ENCODE measurements around the gene PPM1L. TPM values are rescaled to one million over a fixed set of nuclear protein-coding genes. Genes with fewer than 3 reads are reported as not detected.

Gene PPM1L
- total RNA-seq, 1 experiment from 2014 or later, result 7.3 TPM

GRCh38 chr3:161026612-161027510 is 270.8 kb downstream of the PPM1L start:
- no peak overlapping the region for H4K5ac ChIP-seq (ENCODE audit: insufficient read length, low read depth, low read length)
- no peak overlapping the region for H2BK12ac ChIP-seq (ENCODE audit: insufficient read length, low read depth, low read length)
- H2BK120ac ChIP-seq (ENCODE audit: low read depth, low read length, poor library complexity, severe bottlenecking), result no peak overlapping the region
- no peak overlapping the region for H3K9ac ChIP-seq (ENCODE audit: extremely low read depth, insufficient read length, low read length)
- H2BK15ac ChIP-seq (ENCODE audit: low read depth, low read length), result no peak overlapping the region
- no peaks in the 10 kb centered on the region for H3K23me2 ChIP-seq (ENCODE audit: insufficient read length, low read depth, low read length, poor library complexity, severe bottlenecking)
- no peaks in the 10 kb centered on the region for H3K4me1 ChIP-seq (ENCODE audit: insufficient read depth, low read length)
- no peak overlapping the region for H4K8ac ChIP-seq (replicated peaks; ENCODE audit: insufficient read length, low read depth, low read length)
- no peaks in the 10 kb centered on the region for H3K9me3 ChIP-seq (ENCODE audit: control insufficient read depth, low read depth, low read length)
- no peaks in the 10 kb centered on the region for H3K27me3 ChIP-seq (ENCODE audit: insufficient read depth, low read length)
- H3K18ac ChIP-seq (ENCODE audit: insufficient read length, low read depth, low read length), result no peak overlapping the region
- H3K23ac ChIP-seq (ENCODE audit: insufficient read length, low read depth, low read length), result no peak overlapping the region
- H2BK5ac ChIP-seq (ENCODE audit: insufficient read length, low read length), result no peak overlapping the region
- no peak overlapping the region for H2BK20ac ChIP-seq (ENCODE audit: low read depth, low read length, poor library complexity, severe bottlenecking)
- H2AK5ac ChIP-seq (ENCODE audit: insufficient read length, low read length), result no peak overlapping the region
- H2AFZ ChIP-seq (ENCODE audit: low read length), result no peak overlapping the region
- H3K4me2 ChIP-seq (ENCODE audit: insufficient read depth, insufficient read length, low read length), result no peak overlapping the region
- H3K56ac ChIP-seq (ENCODE audit: insufficient read length, low read depth, low read length), result no peak overlapping the region
- H3K79me2 ChIP-seq (ENCODE audit: insufficient read depth, low read length), result no peaks in the 10 kb centered on the region
- no peak overlapping the region for H3K4ac ChIP-seq (ENCODE audit: low read depth, low read length)
- Mint-ChIP-seq H3K27me3 (ENCODE audit: low read depth) (no peaks in the 10 kb centered on the region), H3K36me3 (ENCODE audit: insufficient read depth in 1 of 3, low read depth in 3 of 3) (peaks cover 12 to 15% (median 14%) of the 10 kb centered on the region in 3 experiments), H3K4me3 (no peak overlapping the region), H3K27ac (peak overlapping the region in 1 of 3 experiments; percentile 69; a peak in 2 of 7 replicates), H3K4me1 (peaks cover 10 to 12% of the 10 kb centered on the region in 2 experiments), H3K9me3 (peaks cover 16 to 19% of the 10 kb centered on the region in 2 experiments)
- no peak for TF ChIP-seq CTCF (conservative IDR thresholded peaks at IDR 0.05)
- no peaks in the 10 kb centered on the region for H3K79me1 ChIP-seq (ENCODE audit: insufficient read depth, low read depth, low read length, poor library complexity, severe bottlenecking)
- no peak overlapping the region for H3T11ph ChIP-seq (ENCODE audit: low read length)
- no CpG with 5 or more reads among the region's 6 CpGs for WGBS (ENCODE audit: extremely low coverage, insufficient read length, low lambda C conversion rate)
- no peak overlapping the region for H3K14ac ChIP-seq (ENCODE audit: insufficient read depth, low read length)
- H4K20me1 ChIP-seq (ENCODE audit: control insufficient read depth, insufficient read depth, insufficient read length), result no peaks in the 10 kb centered on the region
- H3K27ac ChIP-seq (ENCODE audit: insufficient read length, low read depth, low read length), result no peak overlapping the region
- DNase-seq, result no peak
- H4K91ac ChIP-seq (ENCODE audit: insufficient read length, low read depth, low read length), result no peak overlapping the region
